ENCODE results near the gene R3HDM4.

- TF ChIP-seq CTCF (IDR thresholded peaks at IDR 0.05) (no peak), ZFX (IDR thresholded peaks at IDR 0.05; ENCODE audit: borderline replicate concordance) (no peak)
Observed at GRCh38 chr19:901216-902092, 11.6 kb downstream of the R3HDM4 start.

Measured in 22Rv1 (cell line).